GM12878 (cell line): ENCODE data around the gene LRP5. TPM values are rescaled to one million over a fixed set of nuclear protein-coding genes. Genes with fewer than 3 reads are reported as not detected.

Experiments
- ATAC-seq: fragments of 200-7000 bp; cut with Tn5 transposase; 3 replicates; pipeline ENCODE4 v1.9.1; 2020; ENCODE audit warnings: mild to moderate bottlenecking, moderate library complexity
- BruUV-seq: library from RNA; stranded (reverse); fragments of 400-500 nt; replicated peaks from 2 replicates; lab custom pipeline; 2021; lab: Mats Ljungman, UMichigan
- CTCF ChIA-PET: fragments of 300-600 bp; sonication (Branson Sonifier 250); formaldehyde crosslinking; extraction: SDS; loops from one replicate; lab custom pipeline; 2021; ENCODE audit warnings: inconsistent platforms; lab: Yijun Ruan, JAX
- POLR2A ChIA-PET: fragments of 350-600 bp; formaldehyde crosslinking; extraction: SDS; loops from one replicate; lab custom pipeline; 2021; ENCODE audit warnings: inconsistent platforms; lab: Charles Lee
- RAD21 ChIA-PET: fragments of 300-600 bp; sonication (Branson Sonifier 250); formaldehyde crosslinking; loops from one replicate; lab custom pipeline; 2023; ENCODE audit warnings: antibody characterized with exemption; ENCODE audit not compliant: unreplicated experiment; lab: Charles Lee
- SMC1A ChIA-PET: fragments of 300-600 bp; sonication (Branson Sonifier 250); formaldehyde crosslinking; loops from one replicate; lab custom pipeline; 2023; ENCODE audit not compliant: unreplicated experiment, uncharacterized antibody; lab: Charles Lee
- DNase-seq: peaks from one replicate; pipeline ENCODE4 v3.0.0-alpha.2; 2011; ENCODE audit warnings: low read depth, low spot score
- FAIRE-seq: peaks from 3 replicates; lab custom pipeline; 2011; peaks lifted over from hg19 to GRCh38; lab: Jason Lieb, UNC
- H2AFZ ChIP-seq: 2 replicates; pipeline ENCODE4 v1.6.0; 2011; ENCODE audit warnings: low read depth, low read length, control low read depth; ENCODE audit not compliant: control insufficient read depth
- H3K27ac ChIP-seq: 2 replicates; pipeline ENCODE4 v1.5.1; 2011; ENCODE audit warnings: control low read depth; ENCODE audit not compliant: control insufficient read depth, insufficient read depth
- H3K27me3 ChIP-seq, 2 experiments: replicated peaks in 1 of 2; 2 replicates each; pipeline versions ENCODE4 v1.6.0 to v1.6.1; 2011; ENCODE audit warnings: low read length in 1 of 2; ENCODE audit not compliant: control insufficient read depth in 2 of 2, insufficient read depth in 2 of 2
- H3K36me3 ChIP-seq, 2 experiments: 2 replicates each; pipeline ENCODE4 v1.5.1; 2011; ENCODE audit warnings: low read length in 1 of 2; ENCODE audit not compliant: control insufficient read depth in 2 of 2, insufficient read depth in 2 of 2
- H3K4me1 ChIP-seq: 2 replicates; pipeline ENCODE4 v1.6.1; 2011; ENCODE audit warnings: mild to moderate bottlenecking, low read length, moderate library complexity, mixed read lengths; ENCODE audit not compliant: control insufficient read depth, insufficient read depth
- H3K4me2 ChIP-seq: 2 replicates; pipeline ENCODE4 v1.6.0; 2011; ENCODE audit warnings: control low read depth; ENCODE audit not compliant: control insufficient read depth, insufficient read depth
- H3K4me3 ChIP-seq: fragments of 200-600 bp; sonication (generic); 2 replicates; pipeline ENCODE4 v1.5.1; 2016
- H3K79me2 ChIP-seq: 2 replicates; pipeline ENCODE4 v1.6.0; 2011; ENCODE audit warnings: low read length; ENCODE audit not compliant: control insufficient read depth, insufficient read depth
- H3K9ac ChIP-seq: 2 replicates; pipeline ENCODE4 v1.8.0; 2011; ENCODE audit warnings: low read length, control low read depth, mixed read lengths; ENCODE audit not compliant: control insufficient read depth, insufficient read depth
- H3K9me3 ChIP-seq: replicated peaks from 3 replicates; pipeline ENCODE4 v1.5.1; 2011; ENCODE audit warnings: mild to moderate bottlenecking, low read length; ENCODE audit not compliant: control insufficient read depth, insufficient read depth
- H4K20me1 ChIP-seq: 2 replicates; pipeline ENCODE4 v1.6.0; 2011; ENCODE audit not compliant: control insufficient read depth, insufficient read depth
- BACH1 ChIP-seq: fragments of 450-650 bp; IDR thresholded peaks from 2 replicates; pipeline ENCODE4 v1.6.1; 2017; ENCODE audit warnings: mild to moderate bottlenecking, borderline replicate concordance
- BCL11A ChIP-seq: IDR thresholded peaks from 2 replicates; pipeline ENCODE4 v1.6.1; 2011; ENCODE audit warnings: low read depth, low read length
- CHD1 ChIP-seq: IDR thresholded peaks from 2 replicates; pipeline ENCODE4 v1.6.1; 2012; ENCODE audit warnings: low read depth, low read length, improper control_type of control experiment
- HDAC6 ChIP-seq: fragments of 200-600 bp; sonication (generic); IDR thresholded peaks from one replicate; pipeline ENCODE4 v1.8.0; 2017; ENCODE audit warnings: antibody characterized with exemption; ENCODE audit not compliant: unreplicated experiment
- IKZF1 ChIP-seq: fragments of 450-650 bp; conservative IDR thresholded peaks from 2 replicates; pipeline ENCODE4 v1.6.1; 2017; ENCODE audit warnings: antibody characterized with exemption, mild to moderate bottlenecking
- JUND ChIP-seq: IDR thresholded peaks from 2 replicates; pipeline ENCODE4 v1.6.1; 2012; ENCODE audit warnings: low read depth, mild to moderate bottlenecking, low read length, improper control_type of control experiment, moderate library complexity
- KDM1A ChIP-seq: fragments of 200-600 bp; sonication (generic); IDR thresholded peaks from 2 replicates; pipeline ENCODE4 v1.6.1; 2016; ENCODE audit warnings: borderline replicate concordance
- NR2C1 ChIP-seq: fragments of 450-650 bp; IDR thresholded peaks from 2 replicates; pipeline ENCODE4 v1.6.1; 2017; ENCODE audit warnings: antibody characterized with exemption, mild to moderate bottlenecking, moderate library complexity
- PAX8 ChIP-seq: fragments of 450-650 bp; IDR thresholded peaks from 2 replicates; pipeline ENCODE4 v1.6.1; 2017; ENCODE audit warnings: mild to moderate bottlenecking, moderate library complexity
- SIN3A ChIP-seq: IDR thresholded peaks from 2 replicates; pipeline ENCODE4 v1.6.1; 2012; ENCODE audit warnings: low read depth, low read length, improper control_type of control experiment
- SMAD5 ChIP-seq: IDR thresholded peaks from 2 replicates; pipeline ENCODE4 v1.6.1; 2016; ENCODE audit warnings: antibody characterized with exemption, low read depth
- SRF ChIP-seq, 2 experiments: IDR thresholded peaks; 2 replicates each; pipeline ENCODE4 v1.6.1; 2011; ENCODE audit warnings: low read depth in 2 of 2, low read length in 2 of 2, mild to moderate bottlenecking in 1 of 2, moderate library complexity in 1 of 2
- WGBS: methylation state at CpG from one replicate; pipeline ENCODE4 v1.1.6; 2016; ENCODE audit warnings: low lambda C conversion rate; ENCODE audit not compliant: insufficient replicate concordance, insufficient coverage; ENCODE audit errors: missing lambda C conversion rate; 5-methylcytosine and 5-hydroxymethylcytosine counted together
- in situ Hi-C: fragments of 300-500 bp; cut with MboI; formaldehyde crosslinking; loops from 9 replicates; pipeline ENCODE4 v1.14.3; 2018; ENCODE audit warnings: mixed read lengths
- intact Hi-C: fragments of 100-400 bp; cut with micrococcal nuclease; formaldehyde crosslinking; loops from one replicate; pipeline ENCODE4 v1.14.2; 2022; ENCODE audit not compliant: unreplicated experiment
- polyA plus RNA-seq, 11 experiments: library from polyadenylated mRNA; depleted of rRNA in 4 of 11; unstranded in 6 of 11; stranded (reverse) in 5 of 11; fragments of >200 nt; fragmentation: Nextera tagmentation in 4 of 11; fragmentation: Illumina TruSeq in 1 of 11; extraction: Ambion mirVana in 4 of 11; extraction: Trizol in 1 of 11; gene quantifications; 1 replicate in 1 of 11; 2 replicates in 10 of 11; pipeline versions ENCODE4 v1.2.1 to v1.2.3, GENCODE V29; 2011 to 2016; ENCODE audit warnings: inconsistent platforms in 2 of 11, missing spikeins in 2 of 11, low read depth in 1 of 11
- total RNA-seq, 4 experiments: library from RNA; depleted of rRNA in 3 of 4; stranded (reverse); fragments of >200 nt in 3 of 4; fragmentation: Illumina TruSeq in 1 of 4; extraction: Trizol in 1 of 4; gene quantifications; 2 replicates each; pipeline versions ENCODE4 v1.2.1 to v1.2.3, GENCODE V29; 2013 to 2021

LRP5 gene
- total and polyA plus RNA-seq, 10 of the 15 experiments (the other 5 are each of a cell fraction or from before 2014, with no cell fraction given): 0.37 to 34.0 (median 6.6) TPM

- intact Hi-C loops (no loop called here), in situ Hi-C loops (no loop called here)
- Histone ChIP-seq H3K27me3 (no peaks in the 10 kb centered on the region), H3K27ac (no peak overlapping the region), H3K9ac (no peak overlapping the region), H3K4me2 (no peak overlapping the region), H3K9me3 (no peaks in the 10 kb centered on the region), H4K20me1 (no peaks in the 10 kb centered on the region), H2AFZ (no peak overlapping the region), H3K4me3 (no peak overlapping the region), H3K79me2 (no peaks in the 10 kb centered on the region), H3K4me1 (peaks cover 36% of the 10 kb centered on the region), H3K36me3 (peaks cover 0 to 2% of the 10 kb centered on the region in 2 experiments; a peak in 2 of 4 replicates)
- ATAC-seq: no peak
- CTCF ChIA-PET: no interaction called here
- SMC1A ChIA-PET: no interaction called here
- DNase-seq: no peak
- POLR2A ChIA-PET: no interaction called here
- no peak for FAIRE-seq
- BruUV-seq: no TSS peak
- RAD21 ChIA-PET: no interaction called here
- 86% methylated on average over 12 of the region's 12 CpGs for WGBS
- TF ChIP-seq HDAC6 (no peak), NR2C1 (no peak), KDM1A (no peak), BCL11A (no peak), BACH1 (no peak), SRF (IDR thresholded peaks at IDR 0.05; ENCODE audit: low read depth in 2 of 2, low read length in 2 of 2) (no peak), SMAD5 (no peak)
Measured at GRCh38 chr11:68377389-68377795, 65.0 kb downstream of the LRP5 start.

- H2AFZ ChIP-seq: no peak overlapping the region
- intact Hi-C loops: no loop called here
- no peaks in the 10 kb centered on the region for H4K20me1 ChIP-seq
- peaks cover 0 to 2% of the 10 kb centered on the region in 2 experiments; a peak in 2 of 4 replicates for H3K36me3 ChIP-seq
- no peak for TF ChIP-seq JUND
- TF ChIP-seq BCL11A: no peak
- TF ChIP-seq CHD1: no peak
- no peak for TF ChIP-seq PAX8
- no peak for TF ChIP-seq SIN3A
- no peak for TF ChIP-seq IKZF1
- TF ChIP-seq, all 136 proteins: peak for 0
- no peak overlapping the region for H3K4me2 ChIP-seq
- no peaks in the 10 kb centered on the region for H3K27me3 ChIP-seq
- peaks cover 32% of the 10 kb centered on the region for H3K4me1 ChIP-seq
- ATAC-seq: no peak
- FAIRE-seq: no peak
- no peaks in the 10 kb centered on the region for H3K9me3 ChIP-seq
- in situ Hi-C loops: no loop called here
- RAD21 ChIA-PET: interaction anchor here (5.1 kb wide), 1 partner anchor 121 kb away, joined by 21 read pairs; no protein-coding TSS in a partner anchor
- DNase-seq: no peak
- no peak overlapping the region for H3K4me3 ChIP-seq
- H3K9ac ChIP-seq: no peak overlapping the region
- no peaks in the 10 kb centered on the region for H3K79me2 ChIP-seq
- SMC1A ChIA-PET: no interaction called here
- H3K27ac ChIP-seq: no peak overlapping the region; the same call in 1 of the 2 replicates
- CTCF ChIA-PET: interaction anchor here (1.1 to 1.7 kb wide), 3 partner anchors 8 to 121 kb away, joined by 3 to 4 read pairs (median 3); no protein-coding TSS in a partner anchor
- WGBS: 72% methylated on average over 11 of the region's 11 CpGs
- BruUV-seq: no TSS peak
- POLR2A ChIA-PET: no interaction called here
Measured at GRCh38 chr11:68379206-68379605, 66.8 kb downstream of the LRP5 start.
